ENCODE measurements around the gene CHRM4.
"Not testable (repeated sequence)": the region's sequence is repeated elsewhere in the genome, so short reads cannot be mapped to it uniquely, and the experiment has no call there.

Gene CHRM4

DNA sequence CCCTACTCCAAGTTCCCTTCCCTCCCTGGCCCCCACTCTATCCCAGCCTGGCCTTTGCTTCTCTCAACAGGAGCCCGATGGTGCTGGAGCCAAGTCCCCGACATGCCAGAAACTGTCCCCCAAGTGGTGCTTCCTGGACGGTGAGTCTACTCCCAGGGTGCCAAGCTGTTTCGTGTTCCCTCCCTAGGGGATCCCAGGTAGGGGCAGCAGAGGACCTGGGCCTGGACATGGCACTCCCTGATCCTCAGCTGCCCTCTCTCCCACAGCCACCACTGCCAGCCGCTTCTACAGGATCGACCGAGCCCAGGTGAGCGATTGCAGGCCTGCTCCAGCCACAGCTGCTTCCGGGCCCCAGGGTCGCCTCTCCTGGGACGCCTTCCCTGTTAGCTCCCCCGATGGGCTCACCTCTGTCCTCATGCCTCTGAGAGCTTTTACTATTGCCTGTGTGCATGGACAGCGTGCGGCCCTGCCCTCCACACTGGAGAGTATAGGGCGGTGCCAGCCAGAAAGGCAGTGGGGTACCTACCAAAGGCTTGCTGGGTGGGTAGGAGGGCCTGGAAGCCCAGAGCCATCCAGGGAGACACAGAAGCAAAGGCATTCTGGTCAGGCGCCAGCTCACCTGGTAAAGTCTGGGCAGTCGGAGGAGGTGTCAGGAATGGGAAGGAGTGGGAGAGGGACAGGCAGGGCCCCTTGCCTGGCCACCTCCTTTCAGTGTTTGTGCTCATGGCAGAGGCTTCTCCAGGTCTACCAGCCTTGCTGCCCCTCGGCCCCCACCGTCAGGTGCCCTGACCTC, 15.1 kb downstream of the CHRM4 start:
- no peak for DNase-seq (ENCODE audit: low spot score)
- TF ChIP-seq, protein P1, sequence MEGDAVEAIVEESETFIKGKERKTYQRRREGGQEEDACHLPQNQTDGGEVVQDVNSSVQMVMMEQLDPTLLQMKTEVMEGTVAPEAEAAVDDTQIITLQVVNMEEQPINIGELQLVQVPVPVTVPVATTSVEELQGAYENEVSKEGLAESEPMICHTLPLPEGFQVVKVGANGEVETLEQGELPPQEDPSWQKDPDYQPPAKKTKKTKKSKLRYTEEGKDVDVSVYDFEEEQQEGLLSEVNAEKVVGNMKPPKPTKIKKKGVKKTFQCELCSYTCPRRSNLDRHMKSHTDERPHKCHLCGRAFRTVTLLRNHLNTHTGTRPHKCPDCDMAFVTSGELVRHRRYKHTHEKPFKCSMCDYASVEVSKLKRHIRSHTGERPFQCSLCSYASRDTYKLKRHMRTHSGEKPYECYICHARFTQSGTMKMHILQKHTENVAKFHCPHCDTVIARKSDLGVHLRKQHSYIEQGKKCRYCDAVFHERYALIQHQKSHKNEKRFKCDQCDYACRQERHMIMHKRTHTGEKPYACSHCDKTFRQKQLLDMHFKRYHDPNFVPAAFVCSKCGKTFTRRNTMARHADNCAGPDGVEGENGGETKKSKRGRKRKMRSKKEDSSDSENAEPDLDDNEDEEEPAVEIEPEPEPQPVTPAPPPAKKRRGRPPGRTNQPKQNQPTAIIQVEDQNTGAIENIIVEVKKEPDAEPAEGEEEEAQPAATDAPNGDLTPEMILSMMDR (IDR thresholded peaks at IDR 0.05; ENCODE audit: extremely low read depth, insufficient read depth, missing control alignments): no peak
- in situ Hi-C loops (cut with MboI; ENCODE audit: low pct_unique_long_range_greater_than_20kb, low sequenced_read_pairs, unreplicated experiment): no loop called here

GRCh38 chr11:46375392-46376101, 16.0 kb downstream of the CHRM4 start:
- in situ Hi-C loops (cut with MboI; ENCODE audit: low pct_unique_long_range_greater_than_20kb, low sequenced_read_pairs, unreplicated experiment): no loop called here
- no peak for DNase-seq (ENCODE audit: low spot score)
- TF ChIP-seq, protein P1 (IDR thresholded peaks at IDR 0.05; ENCODE audit: extremely low read depth, insufficient read depth, missing control alignments): no peak

DNA sequence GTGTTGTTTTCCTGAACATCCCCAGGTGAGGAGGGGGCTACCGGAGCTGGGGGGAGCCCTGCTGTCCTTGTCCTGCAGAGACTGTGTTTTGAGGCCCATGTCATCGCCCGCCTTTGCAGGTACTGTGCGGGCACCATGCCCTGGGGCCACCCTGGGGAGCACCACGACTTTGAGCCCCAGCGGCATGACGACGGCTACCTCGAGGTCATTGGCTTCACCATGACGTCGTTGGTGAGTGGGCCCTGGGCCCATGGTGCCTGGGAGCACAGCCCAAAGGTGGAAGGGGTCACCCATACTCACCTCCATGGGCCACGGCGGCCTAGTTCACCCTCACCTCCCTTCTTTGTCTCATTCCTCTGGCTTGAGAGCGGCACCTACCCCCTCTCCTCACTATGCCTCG, 16.8 kb downstream of the CHRM4 start:
- no peak for DNase-seq (ENCODE audit: low spot score)
- TF ChIP-seq, protein P1 (IDR thresholded peaks at IDR 0.05; ENCODE audit: extremely low read depth, insufficient read depth, missing control alignments): no peak
- in situ Hi-C loops (cut with MboI; ENCODE audit: low pct_unique_long_range_greater_than_20kb, low sequenced_read_pairs, unreplicated experiment): no loop called here

DNA sequence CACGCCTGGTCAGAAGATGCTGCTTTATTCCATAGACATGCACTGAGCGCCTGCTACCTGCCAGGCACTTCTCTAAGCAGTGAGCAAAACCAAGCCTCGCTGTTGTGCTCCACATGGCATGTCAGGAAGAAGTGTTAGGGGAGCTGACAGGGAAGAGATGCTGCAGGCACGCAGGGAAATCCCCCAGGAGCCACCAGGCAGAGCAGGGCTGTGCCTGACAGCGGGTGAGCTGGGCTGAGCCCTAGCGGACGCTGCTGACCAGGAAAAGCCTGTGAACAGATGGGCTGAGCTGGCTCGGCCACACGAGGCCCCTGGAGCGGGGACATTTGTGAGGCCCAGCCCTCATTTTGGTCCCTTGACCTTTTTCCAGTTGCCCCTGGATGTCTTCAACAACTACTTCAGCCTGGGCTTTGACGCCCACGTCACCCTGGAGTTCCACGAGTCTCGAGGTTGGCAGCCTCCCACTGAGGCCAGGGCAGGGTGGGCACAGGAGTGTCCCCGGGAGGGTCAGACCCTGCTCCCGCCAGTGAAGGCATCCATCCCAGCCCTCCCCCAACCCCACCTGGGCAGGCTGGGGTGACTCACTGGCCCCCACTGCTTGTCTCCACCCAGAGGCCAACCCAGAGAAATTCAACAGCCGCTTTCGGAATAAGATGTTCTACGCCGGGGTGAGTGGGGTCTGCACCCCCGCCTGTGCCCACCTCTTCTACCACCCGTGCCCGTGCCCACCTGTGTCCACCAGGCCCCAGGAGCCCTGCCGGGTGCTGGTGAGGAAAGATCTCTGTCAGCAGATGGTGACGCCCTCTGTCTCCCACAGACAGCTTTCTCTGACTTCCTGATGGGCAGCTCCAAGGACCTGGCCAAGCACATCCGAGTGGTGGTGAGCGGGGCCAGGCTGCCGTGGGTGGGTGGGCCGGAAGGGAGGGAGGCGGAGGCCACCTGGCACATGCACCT, 17.5 kb downstream of the CHRM4 start:
- TF ChIP-seq, protein P1 (IDR thresholded peaks at IDR 0.05; ENCODE audit: extremely low read depth, insufficient read depth, missing control alignments): no peak
- in situ Hi-C loops (cut with MboI; ENCODE audit: low pct_unique_long_range_greater_than_20kb, low sequenced_read_pairs, unreplicated experiment): no loop called here
- no peak for DNase-seq (ENCODE audit: low spot score)

DNA sequence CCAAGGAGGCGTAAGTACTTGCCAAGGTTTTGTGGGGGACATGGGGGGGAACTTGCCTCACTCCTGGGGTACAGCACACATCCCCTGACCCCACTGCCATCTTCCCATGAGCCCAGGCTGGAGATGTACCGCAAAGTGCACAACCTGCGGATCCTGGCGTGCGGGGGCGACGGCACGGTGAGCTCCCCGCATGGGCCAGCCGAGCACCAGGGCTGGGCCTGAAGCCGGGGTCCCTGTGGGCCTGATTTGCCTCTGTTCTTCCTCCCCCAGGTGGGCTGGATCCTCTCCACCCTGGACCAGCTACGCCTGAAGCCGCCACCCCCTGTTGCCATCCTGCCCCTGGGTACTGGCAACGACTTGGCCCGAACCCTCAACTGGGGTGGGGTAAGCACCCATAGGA, 19.1 kb downstream of the CHRM4 start:
- DNase-seq (ENCODE audit: low spot score); in situ Hi-C loops (cut with MboI; ENCODE audit: low pct_unique_long_range_greater_than_20kb, low sequenced_read_pairs, unreplicated experiment): not testable (repeated sequence)

- TF ChIP-seq, protein P1 (IDR thresholded peaks at IDR 0.05; ENCODE audit: extremely low read depth, insufficient read depth, missing control alignments): no peak
- in situ Hi-C loops (cut with MboI; ENCODE audit: low pct_unique_long_range_greater_than_20kb, low sequenced_read_pairs, unreplicated experiment): no loop called here
- no peak for DNase-seq (ENCODE audit: low spot score)
Observed at GRCh38 chr11:46372086-46372485, 19.5 kb downstream of the CHRM4 start.

GRCh38 chr11:46371262-46371661, 20.3 kb downstream of the CHRM4 start:
- in situ Hi-C loops (cut with MboI; ENCODE audit: low pct_unique_long_range_greater_than_20kb, low sequenced_read_pairs, unreplicated experiment); DNase-seq (ENCODE audit: low spot score): not testable (repeated sequence)
